Left kidney (tissue), 2 donors: ENCODE results near the gene STK33. TPM values are rescaled to one million over a fixed set of nuclear protein-coding genes. Genes with fewer than 3 reads are reported as not detected.

Experiments
- DNase-seq: peaks from one replicate; pipeline ENCODE4 v3.0.0-alpha.2; 2013
- polyA plus RNA-seq: library from polyadenylated mRNA; unstranded; fragments of 120-200 nt; gene quantifications from one replicate; pipeline ENCODE4 v1.2.1, GENCODE V29; 2013; ENCODE audit not compliant: insufficient read length

The STK33 gene
- polyA plus RNA-seq, 1 donor = 47.1 TPM

DNA sequence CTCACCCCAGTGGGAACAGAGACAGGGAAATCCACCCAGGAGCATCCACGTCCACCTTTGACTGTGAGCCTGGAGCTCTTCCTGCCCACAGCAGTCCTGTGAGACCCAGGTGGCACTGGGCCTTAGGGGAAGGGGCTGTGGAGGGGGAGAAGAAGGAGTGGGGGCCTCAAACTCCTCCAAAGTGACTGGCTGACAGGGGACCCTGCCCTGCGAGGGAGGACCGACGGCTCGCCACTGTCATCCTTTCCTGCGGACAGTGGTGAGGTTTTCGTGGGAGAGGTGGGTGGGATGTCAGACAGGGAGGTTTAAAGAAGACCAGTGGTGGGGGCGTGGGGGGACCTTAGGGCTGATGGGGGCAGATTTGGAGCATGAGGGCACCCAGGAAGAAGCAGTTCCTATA, 237.8 kb downstream of the STK33 start:
- DNase-seq = no peak

DNA sequence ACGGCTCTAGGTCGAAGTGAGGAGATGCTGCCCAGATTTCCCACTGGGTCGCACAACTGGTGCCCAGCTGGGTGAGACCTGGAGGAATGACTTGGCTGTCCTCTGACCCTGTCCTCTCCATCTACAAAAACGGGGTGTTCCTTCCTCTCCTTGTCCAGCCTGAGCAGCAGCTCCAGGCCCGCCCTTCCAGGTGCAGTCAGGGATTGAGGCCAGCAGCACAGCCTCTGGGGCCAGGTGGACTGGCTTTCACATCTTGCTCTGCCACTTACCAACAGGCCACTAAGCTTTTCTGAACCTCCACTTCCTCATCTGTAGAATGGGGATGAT, 238.6 kb downstream of the STK33 start:
- DNase-seq = no peak

DNA sequence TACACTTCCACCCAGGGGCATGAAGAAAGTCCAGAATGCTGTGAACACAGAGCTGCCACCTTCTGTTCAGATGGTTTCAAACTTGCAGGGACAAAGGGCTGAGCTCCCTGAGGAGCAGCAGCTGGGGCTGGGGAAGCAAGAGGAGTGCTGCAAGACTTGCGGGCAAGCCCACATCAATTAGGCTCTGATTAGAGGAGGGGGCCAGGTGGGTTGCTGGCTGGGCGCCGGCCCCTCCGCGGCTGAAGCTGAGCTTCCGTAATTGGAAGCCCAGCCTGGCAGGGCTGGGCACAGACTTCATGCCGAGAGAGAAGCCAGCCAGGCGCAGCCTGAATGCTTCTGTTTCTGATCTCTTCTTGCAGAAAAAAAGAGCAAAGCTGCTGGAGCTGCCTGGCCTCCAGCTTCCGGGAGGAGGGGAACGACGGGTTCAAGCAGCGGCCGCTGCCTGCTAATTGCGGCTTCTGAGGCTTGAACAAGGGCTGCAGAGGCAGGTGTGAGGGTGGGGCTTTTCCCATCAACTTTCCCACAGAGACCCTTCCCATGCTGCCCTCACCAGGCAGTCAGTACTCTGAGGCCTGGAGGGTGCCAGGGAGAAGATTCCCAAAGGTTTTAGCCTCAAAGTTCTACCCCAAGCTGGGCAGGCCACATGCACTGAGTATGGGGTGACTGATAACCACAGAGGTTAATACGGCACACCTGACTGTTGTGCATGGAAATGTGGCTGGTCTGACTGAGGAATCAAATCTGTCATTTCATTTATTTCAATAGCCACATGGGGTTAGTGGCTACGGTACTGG, 239.2 kb downstream of the STK33 start:
- DNase-seq = peak; percentile 65

DNA sequence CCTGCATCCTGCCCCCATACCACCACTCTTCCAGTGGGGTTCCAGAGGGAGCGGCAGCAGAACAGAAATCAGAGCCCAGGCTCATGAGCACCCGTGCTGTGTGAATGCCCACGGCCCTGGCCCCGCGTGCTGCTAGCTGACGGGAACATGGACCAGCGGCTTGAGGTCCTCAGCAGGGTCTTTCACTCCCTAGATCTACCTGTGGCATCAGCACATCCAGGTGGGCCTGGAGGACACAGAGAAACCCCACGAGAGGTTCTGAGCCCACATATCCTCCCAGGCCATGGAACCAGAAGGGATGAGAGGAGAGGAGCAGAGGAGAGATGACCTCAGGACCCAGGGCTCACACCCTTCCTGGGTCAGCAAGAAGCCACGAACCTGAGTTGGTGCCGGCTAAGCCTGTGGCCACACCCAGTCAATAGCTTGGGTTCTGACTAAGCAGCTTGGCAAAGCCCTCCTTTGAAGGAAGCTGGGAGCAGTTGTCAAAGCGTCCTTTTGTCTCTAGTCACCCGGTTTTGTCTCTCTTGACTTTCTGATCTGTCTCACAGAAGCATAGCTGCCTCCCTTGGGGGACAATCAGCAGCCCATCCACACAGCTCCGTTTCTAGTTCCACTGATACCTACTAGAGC, 241.0 kb downstream of the STK33 start:
- no peak for DNase-seq

DNA sequence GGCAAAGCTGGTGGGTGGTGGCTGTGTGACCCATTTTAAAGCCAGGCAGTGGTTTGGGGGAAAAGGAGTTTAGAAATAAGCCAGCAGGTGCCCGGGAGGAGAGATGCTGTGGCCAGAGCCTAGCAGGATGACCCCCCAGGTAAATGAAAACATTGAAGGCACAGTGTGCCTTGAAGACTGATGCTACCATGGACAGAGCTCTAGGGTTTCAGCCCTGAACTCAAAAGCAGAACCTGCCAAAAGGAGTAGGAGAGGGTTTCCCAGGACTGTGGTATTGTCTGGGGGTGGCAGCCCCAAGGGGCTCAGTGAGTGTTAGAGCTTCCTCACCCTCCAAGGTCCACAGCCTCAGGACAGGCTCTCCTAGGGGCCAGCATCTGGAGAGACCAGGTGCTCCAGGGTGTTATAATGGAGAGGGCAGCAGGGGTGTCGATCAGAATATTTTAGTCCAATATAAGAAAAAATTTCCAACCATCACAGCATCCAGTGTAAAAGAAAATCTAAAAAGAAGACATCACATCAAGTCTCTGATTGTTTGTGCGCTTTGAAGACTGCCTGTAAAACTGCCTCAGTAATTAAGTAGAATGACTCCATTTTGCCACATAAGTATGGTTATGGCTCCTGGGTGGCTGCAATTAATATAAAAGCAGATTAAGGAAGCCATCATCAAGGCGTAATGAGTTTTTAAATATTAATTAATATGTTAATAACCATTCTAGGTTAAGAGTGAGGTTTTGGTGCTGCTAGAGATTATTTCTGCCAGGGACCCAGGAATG, 241.7 kb downstream of the STK33 start:
- no peak for DNase-seq

DNA sequence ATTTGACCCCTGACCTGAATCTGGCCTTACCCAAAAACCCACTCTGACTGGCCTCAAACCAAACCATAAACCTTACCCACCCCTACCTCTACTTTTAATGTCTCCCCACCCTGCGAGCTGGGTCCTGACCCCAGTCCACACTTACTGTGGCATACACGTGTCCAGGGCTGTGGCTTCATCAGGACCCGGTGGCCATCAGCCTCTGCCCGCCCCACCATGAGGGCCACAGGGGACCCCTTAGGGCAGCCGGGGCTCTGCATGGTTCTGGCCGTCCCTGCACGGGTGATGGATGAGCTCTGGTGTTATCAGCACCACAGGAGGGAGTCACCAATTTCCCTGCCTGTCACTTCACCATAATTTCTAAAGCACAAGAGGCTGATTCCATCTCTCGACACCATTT, 242.8 kb downstream of the STK33 start:
- no peak for DNase-seq

DNA sequence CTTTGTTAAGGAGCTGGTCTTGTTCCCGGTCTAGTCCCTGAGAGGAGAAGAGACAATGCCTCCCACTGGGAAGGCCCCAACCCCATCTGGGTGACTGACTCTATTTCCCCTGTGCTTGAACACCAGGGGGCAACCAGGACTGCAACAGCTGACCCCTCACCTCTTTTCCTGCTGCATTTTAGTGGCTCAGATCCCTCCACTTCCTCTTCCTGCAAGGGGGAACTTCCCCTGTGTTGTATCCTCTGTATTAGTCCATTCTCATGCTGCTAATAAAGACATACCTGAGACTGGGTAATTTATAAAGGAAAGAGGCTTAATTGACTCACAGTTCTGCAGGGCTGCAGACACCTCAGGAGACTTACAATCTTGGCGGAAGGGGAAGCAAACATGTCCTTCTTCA, 246.1 kb downstream of the STK33 start:
- DNase-seq = no peak

DNA sequence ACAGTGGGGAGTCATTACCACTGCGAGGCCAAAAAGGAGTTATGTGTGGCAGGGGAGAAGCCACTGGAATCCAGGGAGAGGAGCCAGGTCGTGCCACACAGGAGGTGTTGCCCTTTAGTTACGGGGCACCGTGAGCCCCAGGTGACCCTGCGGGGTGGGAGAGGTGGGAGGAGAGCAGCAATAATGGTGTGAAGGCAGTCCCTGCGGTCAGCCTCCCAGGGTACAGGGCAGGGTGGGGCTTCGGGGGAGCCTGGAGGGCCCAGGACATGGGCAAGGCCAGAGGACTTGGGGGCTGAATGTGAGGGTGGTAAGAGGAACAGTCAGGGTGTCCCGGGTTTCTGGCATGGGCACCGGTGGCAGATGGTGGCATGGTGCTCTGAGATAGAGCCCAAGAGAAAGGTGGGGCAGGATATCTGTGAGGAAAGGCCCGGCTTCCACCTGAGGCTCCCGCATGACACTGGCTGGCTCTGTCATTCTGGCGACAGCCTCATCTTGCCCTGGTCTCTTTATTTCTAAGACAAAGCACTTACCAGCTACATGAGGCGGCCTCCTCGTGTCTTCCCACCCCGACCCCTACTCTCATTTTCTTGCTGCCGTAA, 247.8 kb downstream of the STK33 start:
- no peak for DNase-seq

DNA sequence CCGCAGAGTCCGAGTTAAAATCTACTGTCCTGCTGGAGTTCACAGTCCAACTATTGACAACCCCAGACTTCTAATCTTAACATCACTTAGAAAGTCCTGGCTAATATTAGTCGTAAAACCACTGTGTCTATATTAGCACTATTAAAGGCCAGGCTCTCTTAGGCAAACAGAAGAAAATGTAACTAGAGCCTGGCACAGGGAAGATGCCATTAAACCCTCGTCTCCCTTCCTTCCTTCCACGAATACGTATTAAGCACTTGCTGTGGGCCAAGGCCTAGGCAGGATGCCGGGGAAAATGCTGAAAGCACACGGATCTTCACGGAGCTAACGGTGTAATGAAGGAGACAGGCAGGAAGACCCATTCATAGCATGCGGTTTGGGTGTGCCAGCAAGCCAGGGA, 248.8 kb downstream of the STK33 start:
- no peak for DNase-seq

DNA sequence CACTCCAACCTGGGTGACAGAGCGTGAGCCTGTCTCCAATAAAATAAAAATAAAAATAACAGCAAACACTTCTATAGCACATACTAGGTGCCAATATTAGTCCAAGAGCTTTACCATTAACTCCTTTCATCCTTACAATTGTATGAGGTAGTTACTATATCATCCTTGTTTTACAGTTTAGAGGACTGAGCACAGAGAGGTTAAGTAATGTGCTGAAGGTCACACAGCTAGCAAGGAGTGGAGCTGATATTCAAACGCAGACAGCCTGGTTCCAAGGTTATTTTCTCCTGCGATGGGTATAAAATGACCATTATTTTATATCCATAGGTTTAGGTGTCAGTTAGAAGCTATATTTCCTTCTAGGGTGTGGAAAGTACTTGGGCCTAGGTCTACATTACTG, 249.7 kb downstream of the STK33 start:
- no peak for DNase-seq

DNA sequence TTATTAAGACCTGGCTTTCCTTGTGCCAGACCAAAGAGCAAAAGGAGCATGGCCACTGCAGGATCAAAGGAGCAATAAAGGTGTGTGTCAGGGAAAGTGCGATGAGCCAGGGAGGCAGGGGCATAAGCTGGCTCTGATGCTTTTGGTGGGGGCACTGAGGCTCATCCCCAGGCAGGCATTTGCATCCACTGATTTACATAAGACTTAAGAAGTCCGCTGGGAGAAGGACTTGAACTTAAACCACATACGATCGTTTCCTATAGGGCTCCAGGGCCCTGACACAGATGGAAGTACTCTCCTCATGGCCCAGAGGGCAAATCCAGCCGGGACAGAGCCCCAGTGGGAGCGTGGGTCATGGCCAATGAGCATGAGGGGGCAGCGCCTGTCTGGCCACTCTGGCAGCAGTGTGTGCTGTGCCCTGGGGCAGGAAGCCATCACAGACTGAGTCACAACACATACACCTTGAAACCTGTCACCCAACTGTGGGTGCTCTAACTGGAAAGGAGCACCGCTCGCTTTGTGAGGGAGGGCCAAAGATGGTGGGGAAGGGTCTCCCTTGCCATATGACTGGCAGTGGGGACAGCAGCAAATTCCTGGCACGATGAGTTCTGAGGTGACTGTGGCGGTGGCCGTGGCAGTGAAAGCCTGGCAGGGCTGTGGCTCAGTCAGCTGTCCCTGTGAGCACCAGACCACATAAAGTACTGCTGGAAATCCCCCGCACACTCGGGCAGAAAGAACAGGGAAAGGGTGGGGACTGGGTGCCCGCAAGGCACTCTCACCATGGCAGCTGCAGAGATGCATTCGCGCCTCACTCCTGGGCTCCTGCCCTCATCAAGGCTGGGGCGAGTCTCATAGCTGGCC, 251.0 kb downstream of the STK33 start:
- DNase-seq = no peak

DNA sequence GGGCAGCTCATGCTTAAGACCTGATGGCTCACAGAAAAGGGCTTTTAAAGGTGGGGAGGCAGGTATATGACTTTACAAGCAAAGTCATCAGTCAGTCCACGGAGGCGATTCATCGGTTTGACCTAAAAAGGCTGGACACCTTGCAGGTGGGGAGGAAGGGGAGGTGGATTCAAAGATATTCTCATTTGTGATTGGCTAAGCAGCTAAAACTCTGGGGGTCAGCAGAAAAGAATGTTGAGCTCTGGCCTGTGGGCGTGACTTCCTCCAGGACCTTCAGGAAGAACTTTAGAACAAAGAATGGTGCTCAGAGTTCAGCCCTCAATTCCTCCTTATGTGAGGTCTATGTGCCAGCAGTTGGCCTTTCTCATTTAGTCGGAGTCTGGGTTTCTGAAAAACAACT, 252.0 kb downstream of the STK33 start:
- DNase-seq = no peak

Other genes starting within 250 kb of the STK33 start
- gene TRIM66, start 88.4 kb upstream of the STK33 start, polyA plus RNA-seq = 14.8 TPM
- 1,575 TPM for gene RPL27A, start 88.6 kb upstream of the STK33 start, polyA plus RNA-seq